GM19099 (cell line): Measurements from ENCODE around the gene RASSF5.

Experiments
- POLR2A ChIP-seq: IDR thresholded peaks from 3 replicates; pipeline ENCODE4 v1.6.1; 2011; ENCODE audit warnings: low read depth; ENCODE audit not compliant: insufficient read length; ENCODE audit errors: extremely low read depth

RASSF5 gene

DNA sequence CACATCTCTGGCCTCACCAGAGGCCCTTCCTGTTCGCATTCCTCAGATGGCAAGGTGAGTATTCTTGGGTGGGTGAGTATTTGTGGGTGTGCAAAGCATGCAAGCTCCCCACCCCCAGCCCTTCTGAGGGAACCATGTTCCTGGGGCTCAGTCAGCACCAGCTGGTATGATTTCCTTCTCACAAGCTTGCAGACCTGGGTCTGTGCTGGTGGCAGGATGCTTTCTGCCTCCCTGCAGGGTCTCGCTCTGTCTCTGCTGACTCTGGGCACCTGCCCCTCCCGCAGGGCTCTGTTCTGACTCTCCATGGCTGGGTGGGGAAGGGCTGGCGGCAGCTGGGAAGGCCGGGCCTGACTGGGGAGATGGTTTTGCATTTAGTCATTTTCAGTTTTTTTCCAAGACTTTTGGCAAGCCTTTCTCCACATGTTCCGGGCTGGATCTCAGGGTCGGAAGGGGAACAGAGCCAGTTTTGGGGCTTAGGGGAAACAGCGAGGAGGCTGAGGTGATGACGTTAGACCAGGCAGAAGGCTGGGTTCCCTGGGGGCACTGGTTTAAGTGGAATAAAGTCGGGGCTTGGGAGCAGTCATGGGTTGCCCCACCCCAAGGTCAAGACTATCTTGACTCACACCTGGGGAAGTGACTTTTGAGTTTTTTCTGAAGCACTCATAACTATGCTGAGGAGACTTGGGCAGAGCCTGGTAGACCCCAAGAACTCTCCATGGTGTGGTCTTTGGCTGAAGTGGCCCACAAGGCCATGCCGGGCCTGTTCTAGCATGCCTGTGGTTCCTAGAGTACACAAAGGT is 6.2 kb downstream of the RASSF5 start:
- TF ChIP-seq POLR2A, result no peak

GRCh38 chr1:206514813-206515387 is 7.6 kb downstream of the RASSF5 start:
- no peak for TF ChIP-seq POLR2A

GRCh38 chr1:206516728-206516990 is 9.3 kb downstream of the RASSF5 start:
- TF ChIP-seq POLR2A, result no peak

DNA sequence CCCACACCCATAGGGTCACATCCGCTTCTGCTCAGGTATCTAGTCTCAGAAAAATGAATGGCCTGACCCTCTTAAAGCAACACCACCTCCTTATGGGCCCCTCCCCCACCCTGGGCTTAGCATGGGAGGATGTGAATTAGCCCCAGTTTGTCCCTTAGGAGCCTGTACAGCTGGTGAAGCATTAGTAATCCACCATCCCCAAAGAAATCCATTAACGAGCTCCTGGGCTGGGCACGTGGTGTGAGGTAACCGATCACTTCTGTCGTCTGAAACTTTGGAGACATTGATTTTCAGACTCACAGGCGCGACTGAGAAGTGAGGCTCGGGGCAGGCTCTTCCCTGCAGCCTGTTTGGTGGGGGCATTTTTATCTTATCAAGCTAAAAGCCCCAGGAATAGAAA is 10.5 kb downstream of the RASSF5 start:
- TF ChIP-seq POLR2A, result no peak

DNA sequence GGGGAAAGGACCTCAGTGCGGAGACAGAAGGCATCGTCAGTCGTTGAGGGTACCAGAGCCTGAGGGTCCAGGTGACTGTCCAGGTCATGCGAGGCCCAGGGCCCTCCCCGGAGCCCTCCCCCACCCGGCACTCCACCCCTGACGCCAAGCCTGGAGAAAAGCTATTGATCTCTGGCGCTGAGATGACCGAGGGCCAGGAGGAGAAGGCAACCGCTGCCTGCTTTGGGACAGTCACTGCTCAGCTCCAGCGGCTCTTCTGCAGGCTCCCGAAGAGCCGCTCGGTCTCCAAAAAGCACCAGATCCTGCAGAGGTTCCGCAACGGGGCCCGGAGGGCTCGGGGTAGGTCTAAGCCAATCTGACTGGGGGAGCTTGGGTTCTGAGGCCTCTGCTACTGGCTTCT is 10.9 kb downstream of the RASSF5 start:
- TF ChIP-seq POLR2A, result no peak

DNA sequence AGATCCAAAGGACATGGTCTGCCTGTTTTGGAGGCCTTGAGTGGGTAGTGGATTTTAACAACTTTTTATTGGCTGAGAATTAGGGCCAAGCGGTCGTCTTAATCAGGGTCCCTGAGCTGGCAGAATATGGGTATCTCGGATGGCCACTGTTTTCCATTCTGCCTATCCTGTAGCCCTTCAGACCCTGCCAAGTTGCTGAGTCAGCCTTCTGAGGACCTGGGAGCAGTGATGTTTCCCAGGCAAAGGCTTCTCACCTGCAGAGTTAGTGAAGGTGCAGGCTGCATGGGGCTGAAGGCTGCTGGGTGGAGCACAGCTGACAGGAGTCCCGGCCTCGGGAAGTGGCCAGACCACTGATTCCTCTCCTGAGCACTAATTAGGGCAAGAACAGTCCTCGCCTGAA is 11.4 kb downstream of the RASSF5 start:
- no peak for TF ChIP-seq POLR2A

DNA sequence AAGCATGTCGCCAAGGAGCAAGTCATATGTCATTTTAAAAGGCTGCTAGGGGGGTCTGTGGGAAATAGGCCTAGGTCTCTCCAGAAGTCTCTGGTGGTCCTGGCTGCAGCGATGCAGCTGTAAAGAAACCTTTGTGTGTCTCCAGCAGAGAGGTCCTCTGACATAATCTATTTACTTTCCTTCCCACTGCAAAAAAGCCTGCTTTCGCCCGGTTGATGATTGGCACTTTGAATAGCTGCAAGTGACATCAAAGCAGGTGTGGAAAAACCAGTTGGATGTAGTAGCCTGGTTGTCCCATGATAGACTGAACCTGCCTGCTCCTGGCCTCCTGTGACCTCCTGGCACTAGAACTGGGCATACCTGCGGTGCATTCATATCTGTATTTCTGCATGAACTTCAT is 13.8 kb downstream of the RASSF5 start:
- no peak for TF ChIP-seq POLR2A

GRCh38 chr1:206521694-206522402 is 14.5 kb downstream of the RASSF5 start:
- no peak for TF ChIP-seq POLR2A

DNA sequence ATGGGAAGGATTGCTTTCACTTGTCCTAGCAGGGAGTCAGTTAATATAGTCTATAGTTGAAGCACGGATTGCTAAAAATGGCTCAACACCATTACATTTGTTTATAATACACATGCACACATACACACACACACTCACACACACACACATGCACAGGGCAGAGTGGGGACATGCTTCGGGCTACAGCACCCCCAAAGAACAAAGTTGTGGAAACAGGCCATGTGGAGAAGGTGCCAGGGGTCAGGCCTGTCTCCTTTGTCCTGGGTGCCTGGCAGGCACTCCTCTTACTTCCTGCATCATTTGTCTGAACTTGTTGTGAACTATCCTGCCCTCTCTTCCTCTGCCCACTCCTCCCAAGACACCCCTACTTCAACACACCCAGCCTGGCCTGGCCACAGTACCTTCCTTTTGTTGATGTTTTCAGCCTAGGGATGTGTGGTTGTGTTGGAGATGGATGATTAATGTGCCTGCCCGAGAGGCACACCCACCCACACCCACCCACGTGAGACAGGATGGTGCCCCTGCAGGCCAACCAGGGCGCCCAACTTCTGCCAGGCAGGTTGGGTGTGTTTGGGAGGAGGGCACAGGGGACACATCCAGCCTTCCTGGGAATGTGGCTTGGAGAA is 17.5 kb downstream of the RASSF5 start:
- TF ChIP-seq POLR2A, result no peak

DNA sequence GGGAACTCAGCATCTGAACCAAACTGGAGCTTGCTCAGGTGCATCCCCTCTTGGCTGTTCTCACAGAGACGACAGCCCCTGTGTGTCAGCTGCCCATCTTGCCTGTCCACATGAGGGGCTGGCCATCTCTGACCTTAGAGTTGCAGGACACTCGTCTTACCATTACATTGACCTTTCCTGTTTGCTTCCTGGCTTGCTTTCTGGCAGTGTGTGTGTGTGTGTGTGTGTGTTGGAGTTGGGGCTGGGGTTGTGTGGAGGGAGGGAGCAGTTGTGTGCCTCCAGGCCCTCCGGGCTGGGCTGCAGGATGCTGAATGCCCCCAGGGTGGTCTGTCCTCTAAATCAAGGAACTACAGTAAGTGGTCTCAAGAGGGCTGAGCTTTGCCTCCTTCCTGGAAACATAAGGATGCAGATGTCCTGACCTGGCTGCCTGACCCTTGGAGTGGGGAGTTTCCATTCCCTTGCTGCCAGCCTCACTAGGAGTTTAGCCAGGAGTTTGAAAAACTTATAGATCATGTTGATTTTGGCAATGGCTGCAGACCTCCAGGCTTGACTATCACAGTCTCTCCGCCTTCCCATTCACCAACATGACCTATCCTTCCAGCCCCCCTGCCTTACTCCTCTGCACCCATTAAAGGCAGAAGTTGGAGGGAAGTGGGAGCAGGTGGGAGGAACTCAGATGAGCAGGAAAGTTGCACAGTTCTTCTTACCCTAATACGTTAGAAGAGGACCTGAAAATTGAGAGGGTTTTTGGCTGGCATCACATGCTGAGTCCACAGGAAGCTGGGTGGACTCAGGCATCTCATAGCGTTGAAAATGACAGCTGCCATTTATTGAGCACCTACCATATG is 19.0 kb downstream of the RASSF5 start:
- TF ChIP-seq POLR2A, result no peak

DNA sequence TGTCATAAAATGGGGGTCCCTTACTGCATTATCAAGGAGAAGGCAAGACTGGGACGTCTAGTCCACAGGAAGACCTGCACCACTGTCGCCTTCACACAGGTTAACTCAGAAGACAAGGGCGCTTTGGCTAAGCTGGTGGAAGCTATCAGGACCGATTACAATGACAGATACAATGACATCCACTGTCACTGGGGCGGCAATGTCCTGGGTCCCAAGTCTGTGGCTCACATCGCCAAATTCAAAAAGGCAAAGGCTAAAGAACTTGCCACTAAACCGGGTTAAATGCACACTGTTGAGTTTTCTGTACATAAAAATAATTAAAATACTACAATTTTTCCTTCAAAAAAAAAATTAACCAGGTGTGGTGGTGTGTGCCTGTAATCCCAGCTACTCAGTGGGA is 22.1 kb downstream of the RASSF5 start:
- TF ChIP-seq POLR2A, result no peak

GRCh38 chr1:206532368-206532767 is 25.0 kb downstream of the RASSF5 start:
- TF ChIP-seq POLR2A, result no peak

DNA sequence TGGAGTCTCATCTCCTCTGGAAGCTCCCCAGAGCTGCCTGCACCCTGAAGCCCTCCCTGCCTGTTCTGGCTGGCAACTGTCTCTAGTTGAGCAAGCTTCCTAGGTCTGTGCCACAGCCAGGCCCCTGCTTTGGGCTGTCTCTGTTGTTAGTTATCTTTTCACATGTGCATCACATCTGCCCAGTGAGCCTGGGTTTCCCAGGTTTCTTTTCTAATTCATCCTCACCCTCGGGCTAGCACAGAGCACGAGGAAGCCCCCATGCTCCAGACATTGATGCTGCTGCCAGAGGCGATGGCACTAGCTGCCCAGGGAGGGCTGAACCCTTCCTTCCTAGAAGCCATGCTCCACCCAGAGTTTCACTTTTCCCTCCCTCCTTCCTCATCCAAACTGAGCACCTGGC is 27.2 kb downstream of the RASSF5 start:
- TF ChIP-seq POLR2A, result no peak

DNA sequence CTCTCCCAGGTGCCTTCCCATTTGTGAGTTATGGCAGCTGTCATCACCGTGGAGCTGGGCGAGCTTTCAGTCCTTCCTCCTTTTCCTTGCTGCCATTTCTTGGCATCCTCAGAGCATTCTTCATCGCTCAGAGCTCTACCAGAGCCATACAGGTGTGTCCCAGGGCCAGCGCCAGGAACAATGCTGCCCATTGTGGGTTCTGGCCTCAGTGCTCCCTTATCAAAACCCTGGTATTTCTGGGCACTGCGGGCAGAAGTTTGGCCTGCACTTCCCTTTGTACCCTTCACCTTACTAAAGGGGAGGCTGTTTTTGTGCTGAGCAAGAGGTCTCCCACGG is 28.5 kb downstream of the RASSF5 start:
- no peak for TF ChIP-seq POLR2A

DNA sequence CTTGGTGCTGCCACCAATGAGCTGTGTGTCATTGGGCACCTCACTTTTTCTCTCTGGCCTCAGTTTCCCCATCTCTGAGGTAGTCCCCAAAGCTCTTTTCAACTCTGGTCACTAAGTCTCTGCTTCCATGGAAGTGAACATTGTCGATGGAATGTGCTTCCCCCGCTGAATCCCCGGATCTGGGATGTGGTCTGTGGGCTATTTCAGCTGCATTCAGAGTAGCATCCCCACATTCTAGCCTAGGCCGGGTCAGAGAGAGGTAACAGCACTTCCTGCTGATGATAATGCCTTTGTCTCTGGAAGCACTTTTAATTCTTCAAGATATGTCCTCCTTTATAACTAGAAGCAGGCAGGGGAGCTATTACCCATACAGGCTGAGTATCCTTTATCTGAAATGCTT is 29.8 kb downstream of the RASSF5 start:
- TF ChIP-seq POLR2A, result no peak
